Ishikawa (cell line): Measurements from ENCODE around the gene GOSR2.

Experiments used
- CEBPB ChIP-seq: IDR thresholded peaks from 2 replicates; pipeline ENCODE4 v1.6.1; 2012
- CREB1 ChIP-seq: IDR thresholded peaks from 2 replicates; pipeline ENCODE4 v1.6.1; 2012; ENCODE audit warnings: low read depth
- EGR1 ChIP-seq: IDR thresholded peaks from 2 replicates; pipeline ENCODE4 v1.6.1; 2012
- EP300 ChIP-seq: IDR thresholded peaks from 2 replicates; pipeline ENCODE4 v1.6.1; 2012; ENCODE audit warnings: borderline replicate concordance
- FOXM1 ChIP-seq: IDR thresholded peaks from 2 replicates; pipeline ENCODE4 v1.6.1; 2012; ENCODE audit warnings: low read depth, borderline replicate concordance
- MAX ChIP-seq: IDR thresholded peaks from 2 replicates; pipeline ENCODE4 v1.6.1; 2012
- NFIC ChIP-seq: IDR thresholded peaks from 2 replicates; pipeline ENCODE4 v1.6.1; 2012
- RAD21 ChIP-seq: IDR thresholded peaks from 2 replicates; pipeline ENCODE4 v1.6.1; 2012; ENCODE audit warnings: low read depth
- TAF1 ChIP-seq: IDR thresholded peaks from 2 replicates; pipeline ENCODE4 v1.6.1; 2012; ENCODE audit warnings: low read depth, mild to moderate bottlenecking
- TCF12 ChIP-seq: IDR thresholded peaks from 2 replicates; pipeline ENCODE4 v1.6.1; 2012; ENCODE audit warnings: low read depth
- TEAD4 ChIP-seq: IDR thresholded peaks from 2 replicates; pipeline ENCODE4 v1.6.1; 2012
- YY1 ChIP-seq: IDR thresholded peaks from 2 replicates; pipeline ENCODE4 v1.6.1; 2012; ENCODE audit warnings: low read depth
- ZBTB7A ChIP-seq: IDR thresholded peaks from 2 replicates; pipeline ENCODE4 v1.6.1; 2012; ENCODE audit warnings: low read depth
- TF ChIP-seq, protein P1 (sequence below): IDR thresholded peaks from 2 replicates; pipeline ENCODE4 v1.6.1; 2012
- TF ChIP-seq, protein P2 (sequence below): IDR thresholded peaks from 2 replicates; pipeline ENCODE4 v1.6.1; 2012; ENCODE audit warnings: low read depth, mild to moderate bottlenecking

Gene GOSR2

DNA sequence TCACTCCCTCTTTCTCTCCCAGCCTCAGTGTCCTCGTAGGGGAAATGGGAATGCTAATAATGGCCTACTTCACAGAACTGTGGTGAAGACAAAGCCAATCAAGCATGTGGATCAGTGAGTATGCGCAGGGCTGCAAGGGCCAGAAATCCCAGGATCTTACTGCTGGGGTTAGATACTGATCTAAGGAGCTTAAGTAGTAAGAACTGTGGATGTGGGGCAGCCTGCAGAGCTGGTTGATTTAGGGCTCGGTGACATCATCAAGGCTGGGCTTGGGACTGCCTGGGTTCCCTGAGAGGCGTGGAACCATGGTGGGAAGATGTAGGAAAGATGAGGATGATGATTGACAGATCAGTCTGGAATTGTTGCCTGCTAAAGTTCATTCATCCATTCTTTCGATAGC is 25.6 kb downstream of the GOSR2 start:
- TF ChIP-seq YY1 (no peak), EP300 (no peak), RAD21 (no peak), ZBTB7A (no peak), CEBPB (no peak), EGR1 (no peak), MAX (no peak), TCF12 (no peak), CREB1 (no peak), FOXM1 (no peak), NFIC (no peak), TAF1 (no peak), TEAD4 (no peak)
- TF ChIP-seq, protein P1, sequence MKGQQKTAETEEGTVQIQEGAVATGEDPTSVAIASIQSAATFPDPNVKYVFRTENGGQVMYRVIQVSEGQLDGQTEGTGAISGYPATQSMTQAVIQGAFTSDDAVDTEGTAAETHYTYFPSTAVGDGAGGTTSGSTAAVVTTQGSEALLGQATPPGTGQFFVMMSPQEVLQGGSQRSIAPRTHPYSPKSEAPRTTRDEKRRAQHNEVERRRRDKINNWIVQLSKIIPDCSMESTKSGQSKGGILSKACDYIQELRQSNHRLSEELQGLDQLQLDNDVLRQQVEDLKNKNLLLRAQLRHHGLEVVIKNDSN, result no peak
- TF ChIP-seq, protein P2, sequence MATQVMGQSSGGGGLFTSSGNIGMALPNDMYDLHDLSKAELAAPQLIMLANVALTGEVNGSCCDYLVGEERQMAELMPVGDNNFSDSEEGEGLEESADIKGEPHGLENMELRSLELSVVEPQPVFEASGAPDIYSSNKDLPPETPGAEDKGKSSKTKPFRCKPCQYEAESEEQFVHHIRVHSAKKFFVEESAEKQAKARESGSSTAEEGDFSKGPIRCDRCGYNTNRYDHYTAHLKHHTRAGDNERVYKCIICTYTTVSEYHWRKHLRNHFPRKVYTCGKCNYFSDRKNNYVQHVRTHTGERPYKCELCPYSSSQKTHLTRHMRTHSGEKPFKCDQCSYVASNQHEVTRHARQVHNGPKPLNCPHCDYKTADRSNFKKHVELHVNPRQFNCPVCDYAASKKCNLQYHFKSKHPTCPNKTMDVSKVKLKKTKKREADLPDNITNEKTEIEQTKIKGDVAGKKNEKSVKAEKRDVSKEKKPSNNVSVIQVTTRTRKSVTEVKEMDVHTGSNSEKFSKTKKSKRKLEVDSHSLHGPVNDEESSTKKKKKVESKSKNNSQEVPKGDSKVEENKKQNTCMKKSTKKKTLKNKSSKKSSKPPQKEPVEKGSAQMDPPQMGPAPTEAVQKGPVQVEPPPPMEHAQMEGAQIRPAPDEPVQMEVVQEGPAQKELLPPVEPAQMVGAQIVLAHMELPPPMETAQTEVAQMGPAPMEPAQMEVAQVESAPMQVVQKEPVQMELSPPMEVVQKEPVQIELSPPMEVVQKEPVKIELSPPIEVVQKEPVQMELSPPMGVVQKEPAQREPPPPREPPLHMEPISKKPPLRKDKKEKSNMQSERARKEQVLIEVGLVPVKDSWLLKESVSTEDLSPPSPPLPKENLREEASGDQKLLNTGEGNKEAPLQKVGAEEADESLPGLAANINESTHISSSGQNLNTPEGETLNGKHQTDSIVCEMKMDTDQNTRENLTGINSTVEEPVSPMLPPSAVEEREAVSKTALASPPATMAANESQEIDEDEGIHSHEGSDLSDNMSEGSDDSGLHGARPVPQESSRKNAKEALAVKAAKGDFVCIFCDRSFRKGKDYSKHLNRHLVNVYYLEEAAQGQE, result no peak

DNA sequence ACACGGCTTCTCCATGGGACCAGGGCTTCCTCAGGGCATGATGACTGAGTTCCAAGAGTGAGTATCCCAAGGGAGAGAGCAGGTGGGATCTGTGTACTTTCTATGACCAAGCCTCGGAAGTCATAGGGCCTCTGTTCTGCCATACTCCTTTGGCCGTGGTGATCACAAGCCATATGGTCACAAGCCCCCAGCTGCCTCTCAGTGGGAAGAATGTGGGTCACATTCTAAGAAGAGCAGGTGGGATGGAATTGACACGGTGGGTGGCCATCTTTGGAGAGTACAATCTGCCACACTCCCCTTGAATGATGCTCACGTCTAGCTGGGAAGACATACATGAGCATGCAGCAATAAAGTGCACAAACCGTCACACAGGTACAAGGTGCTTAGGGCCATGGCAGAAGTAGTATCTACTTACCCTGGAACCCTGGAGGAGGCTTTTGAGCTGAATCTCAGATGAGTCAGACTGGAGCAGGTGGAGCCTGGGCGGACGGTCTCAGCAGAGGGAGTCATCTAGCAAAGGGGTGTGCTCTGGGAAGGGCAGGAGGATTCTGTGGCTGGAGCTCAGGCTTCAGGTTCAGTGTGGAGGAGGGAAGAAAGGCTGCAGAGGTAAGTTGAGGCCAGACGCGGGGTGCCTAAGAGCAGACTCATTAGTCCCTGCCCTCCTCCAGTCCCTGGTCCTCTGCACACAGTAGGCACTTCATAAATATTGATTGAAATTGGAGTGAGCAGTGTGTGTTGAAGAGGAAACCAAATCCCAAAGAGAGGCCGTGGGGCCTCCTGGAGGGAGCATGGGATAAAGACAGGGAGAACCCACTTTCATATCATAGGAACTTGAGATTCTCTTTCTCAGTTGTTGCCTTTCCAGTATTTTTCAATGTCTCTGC is 26.6 kb downstream of the GOSR2 start:
- TF ChIP-seq TAF1 (no peak), TCF12 (no peak), CREB1 (no peak), YY1 (no peak), EGR1 (no peak), ZBTB7A (no peak), EP300 (no peak), RAD21 (no peak), FOXM1 (no peak), CEBPB (no peak), NFIC (no peak)
- TF ChIP-seq, protein P1, result no peak

- no peak for TF ChIP-seq EP300
- no peak for TF ChIP-seq TAF1
- TF ChIP-seq MAX, result no peak
- TF ChIP-seq CEBPB, result no peak
- no peak for TF ChIP-seq NFIC
- TF ChIP-seq FOXM1, result no peak
Measured at GRCh38 chr17:46950342-46950996, 27.5 kb downstream of the GOSR2 start.

DNA sequence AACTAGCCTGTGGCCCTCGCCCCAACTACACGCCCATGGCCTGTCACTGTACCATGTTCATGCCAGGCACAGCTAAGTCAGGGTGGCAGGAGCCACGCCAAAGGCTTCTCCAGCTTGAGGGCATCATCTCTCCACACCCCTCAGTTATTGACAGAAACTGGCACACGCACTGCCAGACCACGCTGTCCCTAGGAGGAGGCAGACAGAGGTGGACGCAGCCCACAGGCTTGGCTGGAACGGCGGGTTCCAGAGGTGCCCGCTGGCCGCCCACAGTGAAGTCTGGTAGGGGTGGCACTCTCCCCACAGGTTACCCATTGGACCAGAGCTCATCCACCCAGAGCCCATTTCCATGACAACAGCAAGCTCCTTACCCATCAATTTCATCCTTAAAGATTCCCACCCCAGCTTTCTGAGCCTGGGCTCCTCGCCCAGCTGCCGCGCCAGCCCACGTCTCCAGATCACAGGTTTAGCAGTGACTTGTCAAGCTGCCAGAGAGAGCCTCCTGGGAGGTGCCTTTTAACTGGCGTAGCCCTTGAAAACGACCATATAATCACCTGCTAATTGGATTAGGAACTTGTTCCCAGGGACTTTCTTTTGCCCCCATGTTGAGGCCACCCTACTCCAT is 28.1 kb downstream of the GOSR2 start:
- TF ChIP-seq YY1 (no peak), TEAD4 (no peak), TAF1 (no peak), CEBPB (no peak), EGR1 (no peak), RAD21 (no peak), NFIC (no peak), TCF12 (no peak), EP300 (no peak), CREB1 (no peak), ZBTB7A (no peak), FOXM1 (no peak), MAX (no peak)
- TF ChIP-seq, protein P1, result no peak
- TF ChIP-seq, protein P2, result no peak
